NCI-H748 (cell line): ENCODE data around the gene HERPUD1.
A peak's percentile ranks its signal among the peaks of the same experiment; 100 is the strongest.
"Not testable (repeated sequence)": the region's sequence is repeated elsewhere in the genome, so short reads cannot be mapped to it uniquely, and the experiment has no call there.

Experiments used
- DNase-seq: peaks from one replicate; lab custom pipeline; 2025; ENCODE audit not compliant: unreplicated experiment; lab: John Stamatoyannopoulos, UW

The HERPUD1 gene

DNA sequence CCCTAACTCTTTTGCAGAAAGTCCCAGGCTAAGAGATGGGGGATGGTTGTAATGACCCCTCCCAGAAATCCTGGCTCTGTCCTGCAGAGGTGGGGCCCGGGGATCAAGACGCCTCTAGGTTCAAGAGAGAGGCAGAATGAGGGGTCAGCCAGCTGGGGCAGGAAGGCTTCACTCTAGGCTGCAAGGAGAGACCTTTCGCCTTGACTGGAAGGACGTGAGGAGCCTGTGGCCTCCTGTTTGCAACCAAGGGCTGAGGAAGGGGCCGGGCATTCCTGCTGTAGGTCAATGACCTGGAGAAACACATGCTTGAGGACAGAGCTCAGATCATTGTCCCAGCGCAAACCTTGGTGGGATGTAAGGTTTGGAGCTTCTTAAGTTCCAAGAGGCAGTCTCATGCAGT is 21.1 kb downstream of the HERPUD1 start:
- DNase-seq = no peak

GRCh38 chr16:56956076-56956475 is 24.1 kb downstream of the HERPUD1 start:
- DNase-seq = no peak

- DNase-seq = no peak
Observed at GRCh38 chr16:56956756-56957155, 24.8 kb downstream of the HERPUD1 start.

DNA sequence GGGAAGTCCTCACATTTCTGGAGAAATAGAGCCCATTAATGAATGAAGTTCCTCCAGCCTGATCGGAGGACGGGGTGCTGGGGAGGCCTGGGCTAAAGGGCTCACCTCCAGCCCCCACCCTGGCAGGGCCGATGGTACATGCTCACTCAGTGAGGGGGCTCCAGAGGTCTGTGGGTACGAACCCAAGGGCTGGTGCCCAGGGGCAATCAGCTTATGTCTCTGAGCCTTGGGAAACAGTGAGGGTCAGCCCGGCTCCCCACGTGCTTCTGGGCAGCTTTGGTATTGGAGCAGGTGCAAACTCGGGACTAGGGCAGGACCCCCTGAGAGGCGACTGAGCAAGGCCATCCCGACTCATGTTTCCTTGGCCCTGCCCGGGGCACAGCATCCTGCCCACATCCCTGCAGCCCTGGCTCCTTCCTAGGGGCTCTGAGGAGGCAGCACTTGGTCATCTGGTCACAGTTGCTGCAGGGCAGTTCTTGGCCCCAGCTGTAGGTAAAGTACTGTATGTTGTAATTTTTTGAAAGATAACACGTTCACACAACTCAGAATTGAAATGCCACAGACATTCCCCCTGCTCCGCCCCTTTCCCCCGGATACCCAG is 28.8 kb downstream of the HERPUD1 start:
- DNase-seq = no peak

DNA sequence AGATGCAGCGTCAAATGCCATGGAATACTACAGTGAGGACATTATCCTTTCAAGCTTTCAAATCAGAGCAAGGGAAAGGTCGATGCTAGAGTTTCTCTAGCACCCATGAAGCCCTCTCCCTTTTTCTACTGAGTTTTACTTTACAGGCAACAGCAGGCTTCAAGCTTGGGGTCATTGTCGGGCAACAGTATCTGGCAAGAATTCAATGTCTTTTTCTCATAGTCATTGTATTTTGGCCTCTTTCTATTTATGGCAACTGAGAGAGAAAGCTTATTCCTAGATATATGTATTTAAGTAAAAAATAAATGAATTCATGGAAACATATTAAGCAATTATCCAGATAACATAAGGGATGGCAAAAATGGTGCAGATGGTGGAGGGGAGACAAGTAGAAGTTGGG is 29.4 kb downstream of the HERPUD1 start:
- no peak for DNase-seq

- DNase-seq = no peak
Observed at GRCh38 chr16:56961851-56962281, 29.9 kb downstream of the HERPUD1 start, which contains the start of gene CETP. Gene CETP, plus strand, starts transcription at chr16:56961950. Its CDS starts 30 bp downstream, at chr16:56961980.

DNA sequence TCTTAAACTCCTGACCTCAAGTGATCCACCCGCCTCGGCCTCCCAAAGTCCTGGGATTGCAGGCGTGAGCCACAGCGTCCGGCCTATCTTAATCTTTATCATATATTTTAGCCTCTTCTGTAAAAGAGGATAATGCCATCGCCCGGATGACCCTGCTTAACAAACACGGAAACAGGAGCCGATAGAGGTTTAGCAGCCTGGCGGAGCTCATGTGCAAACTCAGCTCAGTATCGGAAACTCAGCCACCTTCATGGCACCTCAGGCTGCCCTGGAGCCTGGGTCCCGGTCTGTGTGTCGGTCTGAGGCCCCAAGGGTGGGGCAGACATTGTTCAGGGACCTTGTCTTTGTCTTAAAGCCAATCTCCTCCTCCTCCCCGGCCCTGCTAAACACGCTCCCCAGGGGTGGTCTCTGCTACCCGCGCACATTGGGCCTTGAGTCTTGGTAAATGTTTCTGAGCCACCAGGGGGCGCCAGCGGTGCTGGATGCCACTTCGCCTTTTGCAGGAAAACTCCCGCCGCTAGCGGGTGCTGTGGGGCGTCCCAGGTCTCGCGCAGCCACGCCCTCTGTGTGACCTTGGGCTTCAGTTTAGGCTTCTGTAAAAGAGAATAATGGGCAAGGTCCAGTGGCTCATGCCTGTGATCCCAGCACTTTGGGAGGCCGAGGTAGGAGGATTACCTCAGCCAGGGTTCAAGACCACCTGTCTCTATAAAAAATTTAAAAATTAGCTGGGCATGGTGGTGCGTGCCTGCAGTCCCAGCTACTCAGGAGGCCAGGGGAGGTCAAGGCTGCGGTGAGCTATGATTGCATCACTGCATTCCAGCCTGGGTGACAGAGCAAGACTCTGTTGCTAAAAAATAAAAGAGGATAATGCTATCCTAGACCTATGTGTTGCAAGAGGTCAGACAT is 32.6 kb downstream of the HERPUD1 start:
- DNase-seq = peak; percentile 19

GRCh38 chr16:56965149-56966092 is 33.5 kb downstream of the HERPUD1 start:
- DNase-seq = no peak

DNA sequence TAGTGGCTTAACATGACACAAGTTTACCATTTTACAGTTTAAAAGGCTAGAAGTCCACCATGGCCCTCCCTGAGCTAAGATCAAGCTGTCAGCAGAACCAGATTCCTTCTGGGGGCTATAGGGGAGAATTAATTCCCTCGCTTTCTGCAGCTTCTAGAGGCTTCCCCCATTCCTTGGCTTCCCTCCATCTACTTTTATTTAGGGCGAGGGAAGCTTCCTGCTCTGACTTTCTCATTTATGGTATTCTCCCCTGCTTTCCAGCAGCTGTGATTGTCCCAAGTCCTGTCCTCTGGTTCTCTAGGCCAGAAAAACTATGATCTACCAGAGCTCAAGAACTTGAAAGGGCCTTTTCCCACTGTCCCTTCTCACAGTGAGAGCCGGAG is 34.1 kb downstream of the HERPUD1 start:
- DNase-seq = no peak

- DNase-seq = no peak
Observed at GRCh38 chr16:56967733-56968132, 35.8 kb downstream of the HERPUD1 start.

GRCh38 chr16:56969769-56970168 is 37.8 kb downstream of the HERPUD1 start:
- no peak for DNase-seq

DNA sequence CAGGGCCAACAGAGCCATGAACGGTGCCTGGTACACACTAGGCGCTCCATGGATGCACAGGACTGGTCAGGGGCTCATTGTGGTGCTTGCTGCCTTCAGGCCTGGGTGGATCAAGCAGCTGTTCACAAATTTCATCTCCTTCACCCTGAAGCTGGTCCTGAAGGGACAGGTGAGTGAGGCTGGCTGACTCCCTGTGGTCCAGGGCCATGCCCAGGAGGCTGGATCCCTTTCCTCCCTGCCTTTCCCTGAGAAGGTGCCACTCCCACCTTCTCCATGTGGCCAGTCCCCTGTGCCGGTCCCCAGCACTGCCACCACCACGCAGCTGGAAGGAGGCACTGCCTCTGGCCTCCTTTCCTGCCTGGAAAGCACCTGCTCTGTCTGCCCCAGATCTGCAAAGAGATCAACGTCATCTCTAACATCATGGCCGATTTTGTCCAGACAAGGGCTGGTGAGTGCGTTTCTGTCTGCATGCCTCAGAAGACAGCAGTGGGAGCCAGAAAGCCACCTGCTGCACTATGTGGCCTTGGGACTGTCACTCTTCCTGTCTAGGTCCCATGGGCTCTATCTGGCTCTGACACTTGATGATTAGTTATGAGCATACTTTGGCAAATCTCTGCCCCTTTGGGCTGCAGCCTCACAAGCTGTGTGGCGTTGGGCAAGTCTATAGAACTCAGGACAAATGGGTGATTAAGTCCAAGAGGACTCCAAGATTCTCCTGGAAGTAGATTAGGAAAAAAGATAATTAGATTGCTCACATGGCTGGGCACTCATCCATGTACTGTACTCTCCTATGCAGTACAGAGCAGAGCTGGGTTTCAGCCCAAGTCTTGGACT is 39.2 kb downstream of the HERPUD1 start:
- DNase-seq = no peak

- DNase-seq = no peak
Observed at GRCh38 chr16:56971768-56972043, 39.8 kb downstream of the HERPUD1 start.

GRCh38 chr16:56972403-56973293 is 40.7 kb downstream of the HERPUD1 start:
- DNase-seq = no peak

GRCh38 chr16:56973294-56973689 is 41.4 kb downstream of the HERPUD1 start:
- DNase-seq = no peak

DNA sequence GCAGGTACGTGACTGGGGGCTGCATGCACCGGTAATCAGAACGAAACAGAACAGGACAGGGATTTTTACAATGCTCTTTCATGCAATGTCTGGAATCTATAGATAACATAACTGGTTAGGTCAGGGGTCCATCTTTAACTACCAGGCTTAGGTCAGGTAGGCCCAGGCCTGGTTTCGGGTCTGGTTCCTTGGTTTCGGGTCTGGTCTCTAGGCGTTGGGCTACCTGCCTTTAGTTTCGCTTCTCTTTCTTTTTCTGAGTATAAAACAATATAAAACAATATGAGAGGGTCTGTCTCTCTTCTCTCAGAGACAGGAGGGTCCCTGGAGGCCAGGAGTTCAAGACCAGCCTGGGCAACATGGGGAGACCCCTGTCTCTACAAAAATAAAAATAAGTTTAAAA is 42.0 kb downstream of the HERPUD1 start:
- DNase-seq = not testable (repeated sequence)

DNA sequence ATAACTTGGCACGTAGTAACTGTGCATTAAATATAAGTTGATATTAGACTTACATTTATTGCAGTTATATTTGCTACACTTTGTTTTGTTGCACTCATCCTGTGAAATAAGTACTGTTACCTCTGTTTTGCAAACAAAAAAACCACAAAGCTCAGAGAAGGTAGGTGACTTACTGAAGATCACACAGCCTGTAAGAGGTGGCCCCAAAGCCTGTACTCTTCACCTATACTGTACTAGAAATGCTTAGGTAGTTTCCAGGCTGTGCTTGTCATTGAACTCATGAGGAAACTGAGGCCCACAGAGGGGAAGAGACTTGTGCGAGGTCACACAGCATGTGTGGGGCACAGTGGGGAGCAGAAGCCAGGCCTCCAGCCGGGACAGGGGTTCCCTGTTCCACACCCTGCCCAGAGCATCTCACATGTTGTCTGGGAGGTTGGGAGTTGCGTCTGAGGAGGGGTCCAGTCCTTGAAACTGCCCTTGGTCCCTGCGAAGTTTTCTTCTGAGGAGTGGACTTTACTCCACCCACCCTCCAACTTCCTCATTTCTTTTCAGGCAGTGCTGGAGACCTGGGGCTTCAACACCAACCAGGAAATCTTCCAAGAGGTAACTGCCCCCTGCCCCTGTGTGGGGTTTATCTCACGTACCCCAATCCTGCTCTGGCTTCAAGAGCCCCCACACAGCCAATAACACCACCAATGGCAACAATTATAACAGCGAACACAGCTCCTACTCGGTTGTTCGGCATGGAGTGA is 42.8 kb downstream of the HERPUD1 start:
- no peak for DNase-seq

DNA sequence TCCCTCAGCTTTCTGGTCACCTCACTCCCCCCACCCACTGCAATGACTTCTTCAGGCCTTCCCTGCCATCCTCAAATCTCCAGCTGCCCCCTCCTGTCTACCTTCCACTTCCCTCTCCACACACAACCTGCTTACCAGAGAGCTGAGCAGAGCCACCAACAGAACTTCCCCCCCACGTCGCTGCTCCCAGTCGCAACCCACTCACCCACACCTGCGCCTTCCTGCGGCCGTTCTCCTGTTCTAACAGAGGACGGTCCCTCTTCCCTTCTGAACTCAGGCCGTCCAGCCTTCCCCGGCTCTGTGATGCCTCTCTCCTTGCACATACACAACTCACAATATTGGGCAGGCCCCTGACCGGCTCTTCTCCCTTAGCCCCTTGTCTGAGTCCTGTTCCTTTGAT is 43.8 kb downstream of the HERPUD1 start:
- DNase-seq = no peak

DNA sequence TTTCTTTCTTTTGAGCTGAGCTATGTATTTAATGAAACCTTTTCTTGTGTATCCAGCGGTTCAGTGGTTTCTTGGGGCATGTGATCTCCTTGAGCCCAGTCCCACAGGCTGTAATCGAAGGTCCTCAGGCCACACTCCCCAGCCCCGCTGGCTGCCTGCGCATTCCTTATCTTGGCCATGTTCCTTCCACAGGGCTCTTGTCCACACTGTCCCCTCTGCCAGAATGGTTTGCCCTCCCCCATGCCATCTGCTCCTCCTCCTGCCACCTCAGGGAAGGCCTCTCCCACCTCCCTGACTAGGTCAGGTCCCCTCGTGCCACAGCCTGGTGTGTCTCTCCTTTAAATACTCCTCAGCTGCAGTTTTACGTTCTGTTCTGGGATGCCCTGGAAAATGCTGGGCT is 45.3 kb downstream of the HERPUD1 start:
- DNase-seq = no peak
